MM.1S (cell line): Measurements from ENCODE around the gene AP2M1.

Experiments
- DNase-seq: peaks from one replicate; pipeline ENCODE4 v3.0.0-alpha.2; 2015
- H2AFZ ChIP-seq: fragments of 300-600 bp; sonication (generic); 2 replicates; pipeline ENCODE4 v1.6.0; 2016; ENCODE audit warnings: antibody characterized with exemption, low read length
- H3F3A ChIP-seq: fragments of 300-600 bp; sonication (generic); 2 replicates; pipeline ENCODE4 v1.6.1; 2016; ENCODE audit warnings: mild to moderate bottlenecking, antibody characterized with exemption, low read length, moderate library complexity, mixed read lengths; ENCODE audit not compliant: insufficient read depth
- H3K27ac ChIP-seq: fragments of 300-600 bp; sonication (generic); 2 replicates; pipeline ENCODE4 v1.5.1; 2016; ENCODE audit warnings: mild to moderate bottlenecking, low read length
- H3K27me3 ChIP-seq: fragments of 300-600 bp; sonication (generic); replicated peaks from 2 replicates; pipeline ENCODE4 v1.6.0; 2016; ENCODE audit warnings: low read length; ENCODE audit not compliant: insufficient read depth
- H3K36me3 ChIP-seq: fragments of 300-600 bp; sonication (generic); replicated peaks from 2 replicates; pipeline ENCODE4 v1.6.1; 2016; ENCODE audit warnings: mild to moderate bottlenecking, low read length, mixed read lengths; ENCODE audit not compliant: insufficient read depth
- H3K4me1 ChIP-seq: fragments of 300-600 bp; sonication (generic); 2 replicates; pipeline ENCODE4 v1.6.1; 2016; ENCODE audit warnings: low read length, mixed read lengths
- H3K4me2 ChIP-seq: fragments of 300-600 bp; sonication (generic); 2 replicates; pipeline ENCODE4 v1.6.0; 2016; ENCODE audit warnings: low read depth, low read length
- H3K4me3 ChIP-seq: fragments of 300-600 bp; sonication (generic); 2 replicates; pipeline ENCODE4 v1.5.1; 2016; ENCODE audit warnings: low read length, mixed read lengths
- H3K79me2 ChIP-seq: fragments of 300-600 bp; sonication (generic); 2 replicates; pipeline ENCODE4 v1.6.1; 2016; ENCODE audit warnings: mixed run types, low read length, mixed read lengths
- H3K9ac ChIP-seq: fragments of 300-600 bp; sonication (generic); 2 replicates; pipeline ENCODE4 v1.6.1; 2016; ENCODE audit warnings: low read length, mixed read lengths
- H3K9me2 ChIP-seq: fragments of 300-600 bp; sonication (generic); replicated peaks from 2 replicates; pipeline ENCODE4 v1.6.1; 2016; ENCODE audit warnings: mild to moderate bottlenecking, low read length, mixed read lengths; ENCODE audit not compliant: insufficient read depth
- H3K9me3 ChIP-seq: fragments of 300-600 bp; sonication (generic); replicated peaks from 2 replicates; pipeline ENCODE4 v1.6.1; 2016; ENCODE audit warnings: mild to moderate bottlenecking, low read length, mixed read lengths; ENCODE audit not compliant: insufficient read depth
- H4K20me1 ChIP-seq: fragments of 300-600 bp; sonication (generic); 2 replicates; pipeline ENCODE4 v1.6.1; 2016; ENCODE audit warnings: mild to moderate bottlenecking, low read length, moderate library complexity, mixed read lengths; ENCODE audit not compliant: insufficient read depth
- CTCF ChIP-seq: fragments of 300-600 bp; sonication (generic); IDR thresholded peaks from 2 replicates; pipeline ENCODE4 v1.5.1; 2016; ENCODE audit warnings: antibody characterized with exemption, low read length, mixed read lengths
- EZH2 ChIP-seq: fragments of 300-600 bp; sonication (generic); optimal IDR thresholded peaks from 2 replicates; pipeline ENCODE3; 2017; ENCODE audit warnings: low read depth, mild to moderate bottlenecking, antibody characterized with exemption, low read length, mixed read lengths
- EZH2phosphoT487 ChIP-seq: fragments of 300-600 bp; sonication (generic); IDR thresholded peaks from 2 replicates; pipeline ENCODE4 v1.6.1; 2018; ENCODE audit warnings: antibody characterized with exemption, low read length

Gene AP2M1

DNA sequence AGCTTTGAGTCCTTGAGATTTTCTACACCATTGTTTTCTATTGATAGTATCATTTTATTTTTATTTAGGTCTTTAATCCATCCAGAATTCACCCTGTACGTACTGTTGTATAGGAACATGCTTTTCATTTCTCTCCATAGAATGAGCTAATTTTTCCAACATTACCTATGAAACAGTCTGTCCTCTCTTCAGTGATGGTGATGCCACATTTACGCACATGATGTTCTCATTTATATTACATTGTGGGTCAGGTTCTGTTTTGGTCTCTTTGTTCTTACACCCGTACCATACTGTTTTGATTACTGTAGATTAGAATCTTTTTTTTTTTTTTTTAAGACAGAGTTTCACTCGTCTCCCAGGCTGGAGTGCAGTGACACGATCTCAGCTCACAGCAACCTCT, 37.1 kb downstream of the AP2M1 start:
- Histone ChIP-seq H3K4me1 (no peaks in the 10 kb centered on the region), H3F3A (no peaks in the 10 kb centered on the region), H3K4me2 (no peak overlapping the region), H3K27me3 (peaks cover 5% of the 10 kb centered on the region; the same call in 1 of the 2 replicates), H3K9me3 (no peaks in the 10 kb centered on the region), H3K4me3 (no peak overlapping the region), H2AFZ (no peak overlapping the region), H3K9me2 (no peaks in the 10 kb centered on the region), H3K36me3 (no peaks in the 10 kb centered on the region), H3K9ac (no peak overlapping the region), H3K79me2 (no peaks in the 10 kb centered on the region), H4K20me1 (no peaks in the 10 kb centered on the region), H3K27ac (no peak overlapping the region)
- no peak for DNase-seq
- no peak for TF ChIP-seq CTCF
- TF ChIP-seq EZH2phosphoT487, result no peak
- no peak for TF ChIP-seq EZH2

DNA sequence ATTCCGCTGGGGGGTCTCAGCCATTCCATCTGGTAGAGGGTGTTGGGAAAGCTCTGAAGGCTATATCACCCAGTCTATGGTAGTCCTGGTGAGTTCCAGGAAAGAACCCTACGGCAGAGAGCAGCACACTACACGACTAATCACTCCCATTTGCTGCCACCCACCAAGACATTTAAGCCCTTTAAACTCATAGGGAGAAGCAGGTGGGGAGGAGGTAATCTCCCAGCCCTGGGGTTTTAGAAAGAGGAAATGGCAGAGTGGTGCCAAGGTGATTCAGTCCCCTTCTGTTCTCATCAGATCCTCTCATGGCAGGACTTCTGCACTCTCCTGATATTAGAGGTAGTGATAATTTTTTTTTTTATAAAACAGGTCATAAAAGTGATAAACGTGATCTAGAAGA, 44.2 kb downstream of the AP2M1 start:
- H3K4me3 ChIP-seq, result no peak overlapping the region
- H2AFZ ChIP-seq, result no peak overlapping the region
- TF ChIP-seq EZH2 (no peak), CTCF (no peak), EZH2phosphoT487 (no peak)
- H3K79me2 ChIP-seq, result no peaks in the 10 kb centered on the region
- no peaks in the 10 kb centered on the region for H3F3A ChIP-seq
- no peak overlapping the region for H3K9ac ChIP-seq
- H3K27me3 ChIP-seq, result peaks cover 8% of the 10 kb centered on the region; the same call in 1 of the 2 replicates
- no peaks in the 10 kb centered on the region for H3K9me2 ChIP-seq
- no peak overlapping the region for H3K4me2 ChIP-seq
- no peak overlapping the region for H3K27ac ChIP-seq
- no peak for DNase-seq
- H3K4me1 ChIP-seq, result no peaks in the 10 kb centered on the region
- no peaks in the 10 kb centered on the region for H4K20me1 ChIP-seq
- H3K9me3 ChIP-seq, result no peaks in the 10 kb centered on the region
- no peaks in the 10 kb centered on the region for H3K36me3 ChIP-seq

DNA sequence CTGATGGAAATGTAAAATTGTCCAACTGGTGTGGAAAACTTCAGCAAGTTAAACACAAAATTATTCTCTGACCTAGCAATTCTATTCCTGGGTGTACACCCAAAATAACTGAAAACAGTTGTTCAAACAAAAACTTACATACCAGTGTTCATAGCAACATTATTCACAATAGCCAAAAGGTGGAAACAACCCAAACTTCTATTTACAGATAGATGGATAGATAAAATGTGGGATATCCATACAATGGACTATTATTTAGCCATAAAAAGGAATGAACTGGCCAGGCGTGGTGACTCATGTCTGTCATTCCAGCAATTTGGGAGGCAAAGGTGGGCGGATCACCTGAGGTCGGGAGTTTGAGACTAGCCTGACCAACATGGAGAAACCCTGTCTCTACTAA, 47.9 kb downstream of the AP2M1 start:
- no peak for DNase-seq
- H3K4me3 ChIP-seq, result no peak overlapping the region

More for the DNA sequence above, 47.9 kb downstream of the AP2M1 start:
- H3F3A ChIP-seq, result no peaks in the 10 kb centered on the region
- no peaks in the 10 kb centered on the region for H3K36me3 ChIP-seq
- no peaks in the 10 kb centered on the region for H4K20me1 ChIP-seq
- no peak overlapping the region for H3K4me2 ChIP-seq
- no peak overlapping the region for H3K27ac ChIP-seq
- no peaks in the 10 kb centered on the region for H3K4me1 ChIP-seq
- H3K9me2 ChIP-seq, result no peaks in the 10 kb centered on the region
- peaks cover 20% of the 10 kb centered on the region for H3K27me3 ChIP-seq
- TF ChIP-seq CTCF (no peak), EZH2phosphoT487 (no peak), EZH2 (no peak)
- no peak overlapping the region for H2AFZ ChIP-seq
- H3K9me3 ChIP-seq, result no peaks in the 10 kb centered on the region
- H3K79me2 ChIP-seq, result no peaks in the 10 kb centered on the region
- H3K9ac ChIP-seq, result no peak overlapping the region
